HG03135 (cell line): ENCODE measurements around the gene TAB2.

Experiments
- ATAC-seq: cut with Tn5 transposase; IDR thresholded peaks from one replicate; pipeline ENCODE4 v1.9.1; 2021; ENCODE audit warnings: mild to moderate bottlenecking, moderate library complexity; ENCODE audit not compliant: unreplicated experiment

TAB2 gene

DNA sequence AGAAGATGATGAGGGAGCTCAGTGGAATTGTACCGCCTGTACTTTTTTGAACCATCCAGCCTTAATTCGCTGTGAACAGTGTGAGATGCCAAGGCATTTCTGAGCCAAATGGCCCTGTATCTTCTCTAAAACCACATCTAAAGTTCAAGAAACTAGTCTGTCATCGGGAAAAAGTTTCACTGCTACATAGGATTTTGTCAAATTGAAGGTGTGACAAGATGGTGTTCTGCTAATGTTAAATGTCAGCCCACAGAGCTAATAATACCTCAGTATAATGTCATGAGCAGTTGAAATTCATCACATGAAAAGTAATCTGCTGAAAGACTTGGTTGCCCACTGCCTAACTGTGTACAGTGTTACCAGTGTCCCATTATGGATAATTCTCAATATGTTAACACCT, 92.1 kb downstream of the TAB2 start:
- ATAC-seq: no peak

DNA sequence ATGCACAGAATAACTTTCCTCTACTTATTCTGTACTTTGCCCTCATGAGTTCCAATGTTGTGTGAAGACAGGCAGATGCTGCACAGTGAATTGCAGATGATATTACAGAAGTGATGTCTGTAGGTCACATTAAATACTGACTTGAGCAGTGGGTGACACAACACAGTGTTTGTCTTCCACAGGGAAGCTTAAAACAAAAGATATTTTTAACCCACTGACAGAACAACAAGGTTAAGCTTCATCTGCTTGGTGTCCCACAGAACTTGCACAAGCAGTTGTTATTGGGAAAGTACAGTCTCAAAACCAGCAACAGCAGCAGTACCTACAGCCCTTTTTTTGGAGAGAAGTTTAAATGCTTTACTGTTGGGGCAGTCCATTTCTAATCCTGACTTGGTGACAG, 93.0 kb downstream of the TAB2 start:
- ATAC-seq: no peak

DNA sequence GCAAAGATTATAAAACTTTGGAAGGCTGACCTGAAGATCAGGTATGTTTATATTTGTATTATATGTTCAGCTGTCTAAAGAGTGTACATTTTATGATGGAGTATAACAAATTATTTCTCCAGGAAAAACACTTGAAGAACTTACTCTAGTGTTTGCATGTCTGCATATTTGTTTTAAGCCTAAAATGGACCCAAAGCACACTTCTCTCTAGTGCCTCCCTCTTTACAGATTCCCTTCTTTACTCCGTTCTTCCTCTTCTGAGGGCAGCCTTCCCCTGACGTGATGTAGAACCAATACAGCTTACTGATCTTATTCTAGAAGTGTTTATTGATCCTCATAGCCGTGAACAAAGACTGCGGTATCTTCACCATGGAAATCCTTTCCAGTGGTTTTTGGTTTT, 96.5 kb downstream of the TAB2 start:
- no peak for ATAC-seq

DNA sequence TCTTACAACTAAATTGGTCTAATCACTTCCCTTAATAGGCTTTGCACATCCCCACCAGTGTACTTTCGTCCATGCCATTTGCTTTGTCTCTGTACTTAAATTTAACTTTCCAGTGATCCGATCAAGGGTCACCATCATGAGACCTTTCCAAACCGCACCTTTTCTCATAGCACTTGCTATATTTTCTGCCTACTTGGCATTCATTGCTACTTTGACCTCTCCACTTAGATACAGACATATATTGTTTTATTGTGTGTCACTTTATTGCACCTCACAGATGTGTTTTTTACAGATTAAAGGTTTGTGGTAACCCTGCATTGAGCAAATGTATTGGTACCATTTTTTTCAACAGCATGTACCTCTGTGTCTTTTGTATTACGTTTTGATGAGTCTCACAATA, 97.3 kb downstream of the TAB2 start:
- no peak for ATAC-seq

DNA sequence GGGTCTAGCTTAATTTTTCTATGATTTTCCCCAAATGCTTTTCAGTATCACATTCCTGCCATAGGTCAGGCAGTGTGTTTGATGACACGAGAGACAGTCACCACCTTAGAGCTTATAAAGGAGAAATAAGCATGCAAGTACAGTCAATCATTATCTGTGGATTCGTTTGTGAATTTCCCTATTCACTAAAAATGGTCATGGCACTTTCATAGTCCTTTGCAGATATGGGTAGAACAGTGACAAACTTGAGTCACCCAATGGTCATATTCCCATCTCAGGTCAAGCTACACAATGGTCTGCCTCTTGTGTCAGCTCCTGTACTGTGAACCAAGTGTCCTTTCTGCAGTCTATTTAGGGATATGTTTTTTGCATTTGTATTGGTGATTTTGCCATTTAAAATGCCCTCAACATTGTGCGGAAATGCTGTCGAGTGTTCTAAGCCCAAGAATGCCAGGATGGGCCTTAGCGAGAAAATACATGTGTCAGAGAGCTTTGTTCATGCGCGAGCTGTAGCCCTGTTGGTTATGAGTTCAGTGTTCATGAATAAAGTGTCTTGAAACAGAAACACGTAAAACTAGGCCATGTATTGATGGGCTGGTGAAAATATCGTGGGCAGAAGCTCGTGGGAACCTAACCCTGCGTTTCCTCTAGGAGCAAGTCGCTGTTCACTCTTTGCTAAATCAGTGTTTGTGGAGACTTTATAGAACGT, 102.3 kb downstream of the TAB2 start:
- no peak for ATAC-seq

DNA sequence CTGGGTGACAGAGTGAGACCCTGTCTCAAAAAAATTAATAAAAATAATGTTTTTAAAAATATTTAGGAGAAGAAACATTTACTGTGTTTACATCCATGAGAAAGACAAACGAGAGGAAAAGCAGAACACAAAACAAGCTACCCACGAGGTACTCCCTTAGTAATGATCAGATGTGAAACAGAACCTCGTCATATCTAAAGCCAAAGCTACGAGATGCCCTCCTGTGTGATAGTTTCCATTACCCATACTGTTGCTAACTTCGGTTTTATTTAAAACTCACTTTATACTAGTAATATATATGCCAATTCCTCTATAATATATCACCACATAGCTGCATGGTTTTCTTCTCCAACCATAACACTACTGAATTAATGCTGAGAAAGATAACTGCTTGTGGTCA, 103.6 kb downstream of the TAB2 start:
- ATAC-seq: no peak

DNA sequence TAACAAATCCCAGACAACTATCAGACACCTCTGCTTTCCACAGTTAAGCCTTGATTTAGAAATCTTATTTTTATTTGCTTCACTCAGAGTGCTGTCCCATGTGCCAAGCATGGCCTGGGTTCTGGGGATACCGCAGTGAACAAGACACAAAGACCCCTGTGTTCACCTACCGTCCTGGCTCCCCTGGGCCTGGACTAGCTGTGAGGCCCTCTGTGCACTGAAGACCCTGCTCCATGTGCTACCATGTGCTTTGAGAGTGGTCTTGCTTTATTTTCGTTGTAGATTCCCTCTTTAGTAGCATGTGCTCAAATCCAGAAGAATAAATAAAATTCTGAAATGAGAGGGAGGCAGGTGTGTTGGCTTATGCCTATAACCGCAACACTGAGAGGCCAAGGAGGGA, 105.1 kb downstream of the TAB2 start:
- ATAC-seq: no peak

DNA sequence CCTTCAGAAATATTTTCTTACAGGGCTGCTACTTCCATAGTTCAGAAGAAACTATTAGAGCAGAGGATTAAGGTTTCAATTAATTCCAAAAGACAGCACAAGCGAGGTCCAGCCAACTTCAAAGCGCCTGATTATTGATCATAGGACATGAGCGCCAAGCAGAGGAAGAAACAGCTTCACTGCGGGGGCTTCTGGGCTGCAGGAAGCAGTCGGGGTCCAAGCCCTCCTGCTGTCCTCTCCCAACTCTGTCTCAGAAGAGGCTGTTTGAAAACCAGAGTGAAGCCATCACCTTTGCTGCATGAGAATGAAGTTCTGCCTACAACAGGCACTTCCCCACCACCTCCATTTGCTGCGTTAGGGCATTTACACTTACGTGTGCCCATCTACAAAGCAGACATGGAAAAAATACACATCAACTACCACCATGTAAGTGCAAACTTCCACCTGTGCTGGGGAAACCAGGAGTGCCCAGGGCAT, 106.5 kb downstream of the TAB2 start:
- ATAC-seq: no peak

DNA sequence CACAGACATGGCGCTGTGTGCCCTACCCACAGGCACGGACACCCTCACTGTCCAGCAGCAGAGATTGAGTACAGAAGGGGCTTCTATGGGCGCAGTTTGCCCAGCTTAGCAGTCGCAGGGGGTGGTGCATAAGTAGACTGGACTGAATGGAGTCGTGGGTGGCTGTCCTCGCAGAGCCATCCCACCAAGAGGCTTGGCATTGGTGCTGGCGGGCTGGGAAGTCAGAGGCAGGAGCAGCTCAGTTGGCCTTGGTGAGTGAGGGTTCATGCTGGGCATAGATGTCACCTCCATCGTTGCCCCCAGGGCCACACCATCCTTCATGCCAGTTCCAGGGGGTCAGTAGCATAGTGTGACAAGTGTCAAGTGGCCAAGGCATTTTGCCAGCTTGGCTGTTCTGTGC, 107.7 kb downstream of the TAB2 start:
- ATAC-seq: no peak

DNA sequence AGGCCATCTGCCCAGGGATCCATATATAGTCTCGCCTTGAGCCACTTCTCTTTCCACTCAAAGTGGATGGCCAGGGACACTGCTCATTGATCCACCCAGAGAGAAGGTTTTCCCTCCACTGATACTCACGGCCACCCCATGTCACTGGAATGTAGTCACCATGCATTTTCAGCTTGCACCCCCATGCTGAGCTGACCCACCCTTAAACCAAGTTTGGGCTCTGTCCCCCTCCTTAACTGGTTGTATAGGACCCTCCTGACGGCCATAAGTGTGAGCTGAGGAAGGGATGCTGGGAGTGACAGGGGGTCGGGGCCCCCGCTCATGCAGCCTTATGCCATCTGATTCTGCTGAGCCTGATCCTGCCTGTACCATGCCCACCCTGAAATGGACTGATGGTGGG, 108.2 kb downstream of the TAB2 start:
- ATAC-seq: no peak

DNA sequence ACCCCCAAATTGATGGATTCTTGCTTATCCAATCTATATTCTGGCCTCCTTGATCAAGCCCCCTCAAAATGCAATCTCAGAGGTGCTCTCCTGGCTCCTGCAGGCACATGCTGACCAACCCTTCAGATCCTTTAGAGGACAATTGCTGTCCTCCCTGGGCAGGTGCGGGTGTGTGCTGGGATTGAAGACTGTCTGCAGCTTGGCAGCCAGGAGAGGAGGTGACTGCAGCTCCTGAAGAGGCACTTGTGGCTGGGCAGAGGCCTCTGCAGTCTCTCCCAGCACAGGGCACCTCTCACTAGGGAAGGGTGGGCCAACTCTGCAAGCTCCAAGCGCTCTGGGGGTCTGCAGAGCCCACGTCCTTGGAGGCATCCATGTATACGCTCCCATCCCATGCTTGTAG, 111.1 kb downstream of the TAB2 start:
- no peak for ATAC-seq

DNA sequence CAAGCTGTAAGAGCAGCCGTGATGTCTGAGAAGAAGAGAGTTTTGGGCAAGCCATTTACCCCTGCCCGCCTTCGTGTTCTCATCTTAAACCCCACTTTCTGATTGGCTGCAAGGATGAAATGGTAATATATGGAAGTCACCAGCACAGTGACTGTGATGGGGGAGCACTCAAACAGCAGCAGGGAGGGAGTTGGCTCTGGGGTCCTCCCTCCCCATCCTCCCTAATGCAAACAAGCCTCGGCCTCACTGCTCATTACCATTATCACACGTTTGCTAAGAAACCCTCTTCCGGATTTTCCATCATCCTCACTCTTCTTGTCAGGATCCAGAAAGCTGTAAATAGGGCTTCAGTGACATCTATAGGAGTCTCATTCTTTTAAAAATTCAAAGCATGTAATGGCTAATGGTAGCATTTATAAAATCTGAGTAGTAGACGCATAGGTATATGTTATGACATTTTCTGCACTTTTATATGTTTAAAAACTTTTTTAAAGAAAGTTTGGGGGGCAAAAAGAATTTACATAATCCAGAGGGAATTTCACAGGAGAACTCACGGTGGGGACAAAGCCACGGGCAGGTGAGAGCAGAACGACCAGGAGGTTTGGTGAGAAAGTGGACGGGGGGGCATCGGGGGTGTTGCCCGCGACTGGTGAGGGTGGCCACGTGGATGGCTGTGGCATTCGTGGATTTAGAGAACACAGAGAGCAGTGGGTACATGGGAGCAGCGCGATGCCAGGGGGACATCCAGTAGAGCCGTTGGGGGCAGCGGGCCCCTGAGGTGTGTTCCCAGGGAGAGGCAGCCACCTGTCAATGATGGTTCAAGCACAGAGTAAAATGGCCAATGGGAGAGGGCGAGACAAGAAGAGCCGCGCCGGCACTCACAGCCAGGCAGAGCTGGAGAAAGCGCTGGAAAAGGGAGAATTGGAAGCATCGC, 112.2 kb downstream of the TAB2 start:
- no peak for ATAC-seq

DNA sequence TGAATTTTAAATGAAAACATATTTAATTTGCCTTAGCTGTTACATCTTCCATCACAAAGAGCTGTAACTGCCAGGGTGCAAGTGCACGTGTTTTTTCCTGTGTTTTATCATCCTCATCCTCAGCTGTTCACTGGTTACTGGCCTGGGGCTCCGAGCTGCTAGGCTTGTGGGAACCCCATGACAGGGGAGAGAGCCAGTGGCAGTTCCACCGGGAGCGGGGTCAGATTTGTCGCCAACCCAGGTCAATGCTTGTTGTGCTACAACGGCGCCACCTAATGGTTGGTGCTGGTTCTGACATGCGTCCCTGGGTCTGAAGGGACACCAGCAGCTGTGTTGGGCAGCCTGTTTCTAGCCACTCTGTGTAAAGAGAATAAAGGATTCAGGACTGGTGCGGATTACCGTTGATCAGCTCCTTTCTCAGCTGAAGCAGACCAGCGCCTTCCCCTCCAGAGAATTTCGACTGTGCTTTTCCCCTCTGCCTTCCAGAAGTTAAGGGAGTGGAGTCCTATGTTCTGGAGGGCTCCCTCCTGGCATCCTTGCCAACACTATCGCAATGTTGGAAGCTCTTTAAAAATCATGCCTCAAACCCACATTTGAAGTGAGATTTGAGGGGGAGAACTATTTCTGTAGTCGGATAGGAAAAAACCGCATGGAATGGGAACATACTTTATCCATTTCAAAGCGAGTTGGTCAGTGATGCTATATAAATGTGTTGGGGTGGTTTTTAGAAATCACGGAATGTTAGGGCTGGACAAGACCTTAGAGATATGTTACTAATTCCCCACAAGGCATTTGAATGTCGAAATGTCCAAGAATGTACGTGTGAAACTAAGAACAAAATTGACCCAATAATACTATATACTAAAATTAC, 114.6 kb downstream of the TAB2 start:
- peak; percentile 80 for ATAC-seq

DNA sequence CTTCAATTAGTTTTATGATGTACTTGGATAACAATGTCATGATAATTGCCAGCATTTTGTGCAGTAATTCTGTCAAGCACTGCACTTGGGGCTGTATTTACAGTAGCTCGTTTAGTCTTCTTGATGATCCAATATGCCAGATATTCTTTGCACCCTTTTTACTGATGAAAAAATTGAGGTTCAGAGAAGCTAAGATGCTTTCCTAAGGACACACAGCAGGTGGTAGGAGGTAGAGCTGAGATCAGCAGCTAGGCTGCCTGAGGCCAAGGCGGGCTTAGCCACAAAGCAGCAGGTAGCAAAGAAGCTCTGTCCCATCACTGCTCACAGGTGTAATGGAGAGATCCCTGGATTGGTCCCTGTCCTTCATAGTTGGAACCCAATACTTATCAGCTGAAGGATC, 115.9 kb downstream of the TAB2 start:
- no peak for ATAC-seq

DNA sequence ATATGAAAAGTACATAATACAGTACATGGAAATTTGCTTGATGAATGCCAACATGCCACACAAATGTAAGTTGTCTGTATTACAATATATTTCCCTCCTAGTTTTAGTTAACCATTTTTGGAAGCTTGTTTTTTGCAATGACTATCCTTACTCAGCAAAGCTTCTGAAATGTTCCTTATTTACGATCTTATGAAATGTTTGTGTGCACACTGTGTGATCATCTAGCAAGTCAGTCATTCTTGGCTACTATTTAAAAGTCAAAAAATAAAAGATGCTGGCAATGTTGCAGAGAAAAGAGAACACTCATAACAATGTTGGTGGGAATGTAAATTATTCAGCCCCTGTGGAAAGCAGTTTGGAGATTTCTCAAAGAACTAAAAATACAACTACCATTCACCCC, 116.4 kb downstream of the TAB2 start:
- no peak for ATAC-seq

DNA sequence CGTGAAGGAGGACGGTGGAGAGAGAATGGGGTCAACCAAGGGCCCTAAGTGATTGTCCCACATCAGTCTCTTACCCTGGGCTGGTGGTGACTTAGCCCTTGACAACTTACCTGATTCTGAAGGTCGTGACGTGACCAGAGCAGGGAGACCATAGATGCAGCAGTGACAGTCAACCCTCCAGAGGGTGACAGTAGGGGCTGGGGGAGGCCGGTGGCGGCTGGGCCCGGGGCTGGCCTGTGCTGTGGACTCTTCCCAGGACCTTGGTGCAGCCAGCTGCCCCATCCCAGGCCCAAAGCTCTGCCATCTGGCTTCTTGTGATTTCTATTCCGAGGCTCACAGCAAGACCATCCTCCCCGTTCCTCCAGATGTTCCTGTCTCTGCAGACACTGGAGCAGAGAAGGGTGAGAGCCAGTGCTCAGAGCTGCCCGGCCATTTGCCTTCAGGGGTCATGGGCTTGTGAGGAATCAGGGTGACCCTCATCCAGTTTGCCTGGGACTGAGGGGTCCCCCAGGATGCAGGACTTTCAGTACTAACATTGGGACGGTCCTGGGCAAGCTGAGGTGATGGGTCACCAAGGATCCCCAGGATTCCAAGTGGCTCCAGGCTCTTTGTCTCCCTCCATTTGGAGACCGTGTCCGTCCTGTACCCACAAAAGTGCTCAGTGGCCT, 118.5 kb downstream of the TAB2 start:
- no peak for ATAC-seq

DNA sequence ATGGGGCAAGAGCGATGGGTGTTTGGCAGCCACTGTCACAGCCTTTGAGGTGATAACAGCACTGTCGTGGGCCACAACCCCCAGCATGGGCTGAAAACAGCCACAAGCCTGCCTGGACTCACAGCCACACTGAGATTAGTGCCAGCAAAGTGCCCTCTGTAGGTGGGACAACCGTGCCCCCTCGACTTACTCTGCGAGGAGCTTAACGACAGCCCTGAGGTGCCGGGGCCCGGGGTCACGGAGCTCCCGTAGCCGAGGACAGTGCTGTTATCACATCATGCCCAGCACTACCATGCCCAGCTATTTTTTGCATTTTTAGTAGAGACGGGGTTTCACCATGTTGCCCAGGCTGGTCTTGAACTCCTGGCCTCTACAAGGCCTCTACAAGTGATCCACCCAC, 119.1 kb downstream of the TAB2 start:
- no peak for ATAC-seq

DNA sequence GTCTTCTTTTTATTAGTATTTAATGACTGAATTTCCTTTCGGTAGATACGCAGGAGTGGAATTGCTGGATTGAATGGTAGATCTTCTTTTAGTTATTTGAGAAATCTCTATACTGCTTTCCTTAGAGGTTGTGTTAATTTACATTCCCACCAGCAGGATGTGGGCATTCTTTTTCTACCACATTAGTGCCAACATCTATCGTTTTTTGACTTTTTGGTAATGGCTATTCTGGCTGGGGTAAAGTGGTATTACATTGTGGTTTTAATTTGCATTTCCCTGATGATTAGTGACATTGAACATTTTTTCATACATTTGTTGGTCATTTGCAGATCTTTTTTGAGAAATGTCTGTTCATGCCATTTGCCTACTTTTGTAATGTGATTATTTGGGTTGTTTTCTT, 119.7 kb downstream of the TAB2 start:
- ATAC-seq: no peak

DNA sequence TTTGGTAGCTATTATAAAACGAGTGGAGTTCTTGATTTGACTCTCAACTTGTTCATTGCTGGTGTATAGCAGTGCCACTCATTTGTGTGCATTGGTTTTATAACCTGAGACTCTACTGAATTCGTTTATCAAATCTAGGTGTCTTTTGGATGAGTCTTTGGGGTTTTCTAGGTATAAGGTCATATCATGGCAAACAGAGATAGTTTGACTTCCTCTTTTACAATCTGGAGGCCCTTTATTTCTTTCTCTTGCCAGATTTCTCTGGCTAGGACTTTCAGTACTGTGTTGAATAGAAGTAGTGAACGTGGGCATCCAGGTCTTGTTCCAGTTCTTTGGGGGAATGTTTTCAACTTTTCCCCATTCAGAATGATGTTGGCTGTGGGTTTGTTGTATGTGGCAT, 121.3 kb downstream of the TAB2 start:
- ATAC-seq: no peak

DNA sequence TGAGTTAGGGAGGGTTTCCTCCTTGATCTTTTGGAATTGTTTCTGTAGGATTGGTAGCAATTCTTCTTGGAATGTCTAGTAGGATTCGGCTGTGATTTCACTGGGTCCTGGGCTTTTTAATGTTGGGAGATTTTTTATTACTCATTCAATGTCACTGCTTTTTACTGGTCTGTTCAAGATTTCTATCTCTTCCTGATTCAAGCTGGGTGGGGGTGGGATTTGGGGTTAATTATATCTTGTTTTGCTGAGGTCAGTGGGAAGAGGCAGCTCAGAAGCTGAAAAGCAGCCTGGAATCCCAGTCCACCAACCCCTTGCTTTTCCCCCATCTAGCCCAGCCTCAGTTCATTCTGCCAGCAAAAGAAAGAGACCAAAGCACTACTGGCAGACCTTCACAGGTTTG, 122.1 kb downstream of the TAB2 start:
- no peak for ATAC-seq
